ENCODE measurements around the gene B3GAT1.
A peak's percentile ranks its signal among the peaks of the same experiment; 100 is the strongest.

Gene B3GAT1

GRCh38 chr11:134374171-134374570 lies 37.9 kb downstream of the B3GAT1 start:
- DNase-seq (ENCODE audit: low spot score) (no peak), FAIRE-seq (no peak)

DNA sequence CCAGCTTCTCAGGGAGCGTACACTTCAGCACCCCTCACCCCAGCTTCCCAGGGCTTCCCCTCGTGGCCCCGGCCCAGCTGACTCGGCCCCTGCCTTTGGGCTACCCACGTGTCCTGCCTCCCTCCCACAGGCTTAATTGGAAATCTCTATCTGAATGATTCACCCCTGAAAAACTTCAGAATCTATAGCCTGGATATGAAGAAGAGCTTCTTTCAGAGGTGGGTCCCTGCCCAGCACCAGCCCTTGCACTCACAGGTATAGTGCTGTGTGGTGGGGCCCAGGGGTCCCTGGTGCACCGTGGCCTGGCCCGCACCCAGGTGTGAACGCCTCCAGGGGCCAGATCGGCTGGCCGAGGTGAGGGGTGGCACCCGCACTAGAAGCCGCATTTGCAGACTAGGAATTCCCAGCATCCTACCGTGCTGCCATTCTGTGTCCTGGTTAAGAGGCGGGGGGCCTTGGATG lies 38.4 kb downstream of the B3GAT1 start:
- DNase-seq (ENCODE audit: low spot score) = no peak

DNA sequence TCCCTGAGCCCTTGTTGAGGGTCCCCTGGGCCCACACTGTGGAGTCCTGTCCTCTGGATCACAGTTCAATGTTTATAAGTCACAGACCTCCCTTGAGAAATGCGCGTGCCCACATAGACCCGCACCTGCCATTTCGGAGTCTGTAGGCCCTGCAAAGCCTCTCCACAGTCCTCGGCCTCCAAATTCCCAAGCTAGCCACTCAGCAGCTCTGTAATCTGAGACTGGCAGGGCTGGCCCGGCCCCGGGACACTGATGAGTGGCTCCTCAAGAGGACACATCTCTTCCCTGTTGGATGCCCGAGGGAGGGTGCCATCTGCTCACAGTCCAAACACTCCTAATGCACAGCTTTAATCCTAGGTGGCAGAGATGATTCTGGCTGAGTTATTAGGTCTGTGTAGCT lies 39.1 kb downstream of the B3GAT1 start:
- DNase-seq (ENCODE audit: low spot score) (no peak), FAIRE-seq (no peak)

More for the DNA sequence above, 38.4 kb downstream of the B3GAT1 start:
- no peak for FAIRE-seq

GRCh38 chr11:134372536-134372935 lies 39.5 kb downstream of the B3GAT1 start:
- DNase-seq (ENCODE audit: low spot score) = no peak
- FAIRE-seq = no peak

DNA sequence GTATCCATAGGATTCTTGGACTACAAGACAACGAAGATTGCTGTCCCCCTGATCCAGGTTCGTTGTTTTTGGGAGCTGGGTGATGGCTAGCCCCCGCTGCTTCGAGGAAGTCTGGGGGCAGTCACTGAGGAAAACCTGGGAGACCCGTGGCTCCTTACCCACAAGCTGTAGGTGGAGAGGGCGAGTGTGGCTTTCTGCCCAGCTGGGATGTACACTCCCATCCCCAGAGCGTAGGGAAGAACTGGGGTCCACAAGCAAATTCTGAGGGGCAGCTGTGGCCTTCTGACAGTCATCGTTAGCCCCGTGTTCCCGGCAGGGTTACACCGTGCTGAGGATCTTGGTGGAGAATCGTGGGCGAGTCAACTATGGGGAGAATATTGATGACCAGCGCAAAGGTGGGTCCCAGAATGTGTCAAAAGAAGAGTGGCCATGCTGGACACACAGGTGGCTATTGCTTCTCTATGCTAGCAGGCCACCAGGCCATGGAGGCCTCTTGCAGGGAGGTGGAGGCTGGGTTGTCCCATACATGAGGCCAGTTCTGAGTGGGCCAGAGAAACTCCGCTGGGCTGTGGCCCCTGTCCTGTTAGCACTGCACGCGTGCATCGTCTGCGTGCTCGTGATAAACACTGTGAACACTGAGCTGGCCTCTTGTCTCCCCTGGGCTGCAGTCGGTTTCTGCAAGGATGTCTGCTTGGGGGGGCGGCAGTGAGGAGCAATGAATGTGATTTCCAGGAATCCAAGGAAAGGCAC lies 40.4 kb downstream of the B3GAT1 start:
- FAIRE-seq (no peak), DNase-seq (ENCODE audit: low spot score) (no peak)

GRCh38 chr11:134370526-134371435 lies 41.3 kb downstream of the B3GAT1 start:
- FAIRE-seq (no peak), DNase-seq (ENCODE audit: low spot score) (no peak)

- FAIRE-seq (no peak), DNase-seq (ENCODE audit: low spot score) (no peak)
Observed at GRCh38 chr11:134369656-134370525, 42.2 kb downstream of the B3GAT1 start.

- FAIRE-seq (no peak), DNase-seq (ENCODE audit: low spot score) (no peak)
Observed at GRCh38 chr11:134367781-134368180, 44.3 kb downstream of the B3GAT1 start.

DNA sequence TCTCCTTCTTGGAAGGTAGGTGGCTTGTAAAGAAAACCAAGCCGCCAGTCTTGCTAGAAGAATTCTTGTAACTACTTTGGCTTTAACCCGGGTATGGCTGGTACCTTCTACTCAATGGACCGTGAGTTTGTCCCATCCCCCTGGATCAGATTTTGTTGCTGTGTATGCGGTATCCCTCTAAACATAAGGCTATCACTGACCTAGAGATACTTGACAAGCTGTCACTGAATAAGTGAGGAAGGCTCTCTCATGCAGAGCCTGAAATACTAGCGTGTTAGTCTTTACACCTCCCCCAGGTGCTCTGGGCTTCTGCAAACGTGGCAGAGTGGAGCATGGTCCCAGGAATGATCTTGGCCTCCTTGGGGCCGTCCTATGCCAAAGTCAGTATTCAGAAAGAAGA lies 45.8 kb downstream of the B3GAT1 start:
- FAIRE-seq (no peak), DNase-seq (ENCODE audit: low spot score) (no peak)

GRCh38 chr11:134365011-134365925 lies 46.8 kb downstream of the B3GAT1 start:
- FAIRE-seq (no peak), DNase-seq (ENCODE audit: low spot score) (no peak)

- no peak for FAIRE-seq
- no peak for DNase-seq (ENCODE audit: low spot score)
Observed at GRCh38 chr11:134364261-134364660, 47.8 kb downstream of the B3GAT1 start.

DNA sequence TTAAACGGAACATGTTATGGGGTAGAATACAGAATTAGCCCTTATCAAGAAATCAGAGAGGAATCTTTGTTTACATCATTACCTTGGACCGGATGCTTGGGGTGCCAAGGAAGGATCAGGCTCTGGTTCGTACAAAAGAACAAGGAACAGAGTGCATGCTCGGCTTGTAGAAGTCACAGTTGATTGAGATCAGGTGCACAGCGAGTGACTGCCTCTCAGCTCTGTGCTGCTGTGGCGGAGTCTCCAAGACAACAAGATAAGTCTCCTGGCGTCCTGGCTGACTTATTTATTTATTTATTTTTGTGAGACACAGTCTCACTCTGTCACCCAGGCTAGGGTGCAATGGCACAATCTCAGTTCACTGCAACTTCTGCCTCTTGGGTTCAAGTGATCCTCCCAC lies 48.5 kb downstream of the B3GAT1 start:
- FAIRE-seq = no peak

GRCh38 chr11:134363161-134363560 lies 48.9 kb downstream of the B3GAT1 start:
- DNase-seq (ENCODE audit: low spot score) = no peak
- FAIRE-seq = no peak

More for the DNA sequence above, 48.5 kb downstream of the B3GAT1 start:
- DNase-seq (ENCODE audit: low spot score) = no peak

- FAIRE-seq (no peak), DNase-seq (ENCODE audit: low spot score) (no peak)
Observed at GRCh38 chr11:134362192-134362901, 49.7 kb downstream of the B3GAT1 start.

DNA sequence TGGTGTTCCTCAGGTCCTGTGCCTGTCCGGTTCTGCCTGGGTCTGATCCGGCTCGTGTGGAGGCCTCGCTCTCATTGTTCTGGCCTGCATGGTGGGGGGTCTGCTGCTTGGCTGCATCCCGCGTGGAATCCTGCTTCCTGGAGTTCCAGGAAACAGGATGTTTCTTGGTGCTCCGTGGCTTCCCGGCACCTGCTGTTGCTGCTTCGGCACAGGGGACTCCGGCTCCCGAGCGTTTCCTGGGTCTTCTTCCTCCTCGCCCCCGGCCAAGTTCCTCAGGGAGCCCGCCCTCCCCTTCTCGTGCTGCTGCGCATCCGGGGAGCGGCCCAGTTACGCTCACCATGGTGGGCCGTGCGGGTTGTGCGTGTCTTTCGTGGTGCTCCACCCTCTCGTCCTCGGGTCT lies 50.4 kb downstream of the B3GAT1 start:
- DNase-seq (ENCODE audit: low spot score) (no peak), FAIRE-seq (no peak)

GRCh38 chr11:134360050-134360835 lies 51.8 kb downstream of the B3GAT1 start:
- FAIRE-seq = no peak

DNA sequence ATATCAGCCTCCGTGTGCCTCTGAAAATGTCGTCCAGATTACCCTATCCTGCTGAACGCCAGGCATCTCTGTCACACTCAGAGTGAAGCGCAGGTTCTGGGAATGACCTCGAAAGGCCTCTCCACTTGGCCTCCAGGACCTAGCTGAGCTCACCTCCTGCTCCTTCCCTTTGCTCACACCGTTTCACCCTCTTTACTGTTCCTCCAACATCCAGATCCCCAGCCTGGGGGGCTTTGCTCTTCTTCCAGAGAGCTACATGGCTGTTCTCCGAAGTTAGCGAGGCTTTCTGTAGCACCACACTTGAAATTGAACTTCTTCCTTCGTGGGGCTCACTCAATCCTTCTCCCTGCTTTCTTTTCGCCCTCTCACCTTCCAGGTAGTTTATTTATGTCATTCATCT lies 52.4 kb downstream of the B3GAT1 start:
- DNase-seq (ENCODE audit: low spot score) = no peak
- FAIRE-seq = no peak

More at GRCh38 chr11:134360050-134360835, 51.8 kb downstream of the B3GAT1 start:
- peak; percentile 82 for DNase-seq (ENCODE audit: low spot score)

- FAIRE-seq (no peak), DNase-seq (ENCODE audit: low spot score) (no peak)
Observed at GRCh38 chr11:134358856-134359490, 53.1 kb downstream of the B3GAT1 start.
